Suppressor macrophage treated with lipopolysaccharide for 4 hours (primary cell): ENCODE measurements around the gene FAM168A.
"Not testable (repeated sequence)": the region's sequence is repeated elsewhere in the genome, so short reads cannot be mapped to it uniquely, and the experiment has no call there.

Experiments used
- DNase-seq: peaks from one replicate; pipeline ENCODE4 v3.0.0-alpha.2; 2020

The FAM168A gene

GRCh38 chr11:73513707-73514106, 84.2 kb downstream of the FAM168A start:
- no peak for DNase-seq

DNA sequence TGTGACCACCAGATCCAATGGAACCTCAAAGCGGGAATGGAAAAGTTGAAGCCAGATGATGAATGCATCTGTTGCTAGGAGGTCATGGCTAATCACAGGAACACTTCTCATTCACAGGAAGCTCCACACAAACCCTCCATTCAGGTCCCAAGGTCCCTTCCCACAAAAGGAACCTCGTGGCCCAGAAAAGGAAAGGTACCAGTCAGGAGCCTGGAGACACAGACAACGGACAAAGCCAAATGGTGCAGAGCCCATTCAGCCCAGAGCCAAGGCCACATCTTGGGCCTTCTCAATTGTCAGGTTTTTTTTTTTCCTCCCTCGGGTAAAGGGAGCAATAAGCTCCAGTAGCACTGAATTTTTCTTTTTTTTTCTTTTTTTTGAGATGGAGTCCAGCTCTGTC, 87.0 kb downstream of the FAM168A start:
- DNase-seq, result no peak

DNA sequence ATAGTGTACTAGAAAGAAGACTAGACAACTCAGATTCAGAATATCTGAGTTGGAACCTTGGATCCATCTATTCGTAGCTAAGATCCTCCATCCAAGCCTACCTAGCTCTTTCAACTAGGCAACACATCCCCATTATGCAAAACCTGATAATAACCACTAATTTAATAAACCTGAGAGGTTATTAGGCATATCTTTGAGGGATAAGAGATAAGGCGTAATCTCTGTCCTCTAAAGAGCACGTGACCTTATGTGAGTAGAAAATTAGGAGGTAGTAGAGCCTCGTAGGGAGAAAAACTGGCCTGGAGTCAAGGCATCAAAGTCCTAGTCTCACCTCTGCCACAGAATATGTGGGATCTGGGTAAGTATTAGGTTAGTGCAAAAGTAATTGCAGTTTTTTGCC, 87.8 kb downstream of the FAM168A start:
- DNase-seq, result no peak

DNA sequence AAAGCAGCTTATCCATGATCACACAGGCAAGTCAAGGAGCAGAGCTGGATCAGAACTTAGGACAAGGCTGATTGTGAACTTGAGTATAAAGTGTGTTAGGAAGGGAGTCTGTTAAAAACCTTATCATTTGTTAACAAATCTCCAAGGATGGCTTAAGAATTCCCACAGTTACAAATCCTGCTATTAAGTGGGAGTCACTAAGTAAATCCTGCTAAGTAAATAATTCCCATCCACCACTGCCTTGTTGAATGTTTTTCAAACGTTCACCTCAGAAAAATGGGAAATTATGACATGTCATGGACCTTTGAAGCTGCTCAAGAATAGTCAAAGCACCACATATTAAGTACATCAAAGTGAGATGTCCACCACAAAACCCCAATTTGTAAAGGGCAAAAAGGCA, 88.7 kb downstream of the FAM168A start:
- no peak for DNase-seq

GRCh38 chr11:73508243-73509176, 89.4 kb downstream of the FAM168A start:
- no peak for DNase-seq

- no peak for DNase-seq
Observed at GRCh38 chr11:73507086-73507485, 90.8 kb downstream of the FAM168A start.

DNA sequence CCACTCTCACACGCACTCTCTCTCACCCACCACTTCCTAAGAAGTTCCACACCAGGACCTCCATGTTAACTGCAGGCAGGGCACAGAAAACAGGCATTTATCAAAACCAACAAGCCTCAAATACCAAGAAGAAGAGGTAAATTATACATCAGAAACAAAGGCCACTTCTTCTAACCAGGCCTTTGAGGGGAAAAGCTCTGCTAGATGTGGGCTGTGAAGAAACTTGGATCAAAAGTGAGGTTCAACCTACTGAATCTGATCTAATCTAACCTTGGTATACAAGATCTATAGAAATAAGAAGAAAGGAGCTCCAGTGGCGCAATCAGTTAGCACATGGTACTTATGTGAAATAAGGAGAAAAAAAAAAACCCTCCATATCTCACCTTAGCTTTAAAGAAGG, 91.9 kb downstream of the FAM168A start:
- no peak for DNase-seq

DNA sequence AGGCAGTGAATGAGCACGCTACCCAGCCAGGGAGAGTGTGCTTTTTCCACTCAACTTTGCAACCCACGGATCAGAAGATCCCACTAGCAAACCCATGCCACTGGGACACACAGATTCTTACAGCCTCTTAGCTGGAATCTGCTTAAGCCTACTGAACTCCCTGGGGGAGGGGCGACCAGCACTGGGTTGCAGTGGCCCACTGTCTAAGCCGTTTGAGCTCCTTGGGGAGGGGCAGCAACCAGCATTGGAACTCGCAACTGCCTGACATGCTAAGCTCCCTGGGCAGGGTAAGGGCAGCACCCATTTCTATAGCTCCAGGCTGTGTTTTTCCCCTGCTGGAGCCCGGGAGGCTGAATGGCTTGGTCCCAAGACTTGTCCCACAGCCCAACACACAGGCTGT, 99.6 kb downstream of the FAM168A start:
- DNase-seq, result no peak

DNA sequence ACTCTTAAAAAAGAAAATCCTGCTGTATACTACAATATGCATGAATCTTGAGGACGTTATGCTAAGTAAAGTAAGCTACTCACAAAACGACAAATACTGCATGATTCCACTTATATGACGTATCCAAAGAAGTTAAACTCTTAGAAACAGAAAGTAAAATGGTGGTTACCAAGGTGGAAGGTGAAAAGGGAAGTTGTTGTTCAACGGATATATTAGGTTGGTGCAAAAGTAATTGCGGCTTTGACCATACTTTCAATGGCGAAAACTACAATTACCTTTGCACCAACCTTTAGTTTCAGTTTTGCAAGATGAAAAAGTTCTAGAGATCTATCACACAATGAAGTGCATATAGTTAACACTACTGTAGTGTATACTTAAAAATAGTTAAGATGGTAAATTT, 101.8 kb downstream of the FAM168A start:
- DNase-seq, result no peak

DNA sequence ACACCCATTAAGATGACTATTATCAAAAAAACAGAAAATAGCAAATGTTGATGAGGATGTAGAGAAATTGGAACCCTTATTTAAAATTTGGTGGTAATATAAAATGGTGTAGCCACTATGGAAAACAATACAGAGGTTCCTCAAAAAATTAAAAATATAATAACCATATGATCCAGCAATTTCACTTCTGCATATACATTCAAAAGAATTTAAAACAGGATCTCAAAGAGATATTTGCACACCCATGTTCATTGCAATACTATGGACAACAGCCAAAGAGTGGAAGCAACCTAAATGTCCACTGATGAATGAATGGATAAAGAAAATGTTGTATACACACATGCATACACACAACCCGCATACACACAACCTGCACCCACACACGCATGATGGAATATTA, 102.2 kb downstream of the FAM168A start:
- no peak for DNase-seq

GRCh38 chr11:73493956-73494598, 103.8 kb downstream of the FAM168A start:
- DNase-seq, result no peak

DNA sequence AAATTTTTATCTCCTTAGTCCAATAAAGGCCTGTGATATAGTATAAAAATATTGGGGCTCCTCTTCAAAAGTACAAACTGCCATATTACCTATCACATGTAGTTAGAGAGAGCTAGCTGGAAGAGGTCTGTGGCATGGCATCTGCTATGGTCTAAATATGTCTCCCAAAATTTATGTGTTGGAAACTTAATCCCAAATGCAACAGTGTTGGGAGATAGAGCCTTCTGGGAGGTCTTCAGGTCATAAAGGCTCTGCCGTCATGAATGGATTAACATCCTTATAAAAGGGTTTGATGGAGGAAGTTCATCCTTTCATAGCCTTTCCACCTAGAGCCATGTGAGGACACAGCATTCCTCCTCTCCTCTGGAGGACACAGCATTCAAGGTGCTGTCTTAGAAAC, 116.3 kb downstream of the FAM168A start:
- DNase-seq, result no peak

- peak; percentile 29 for DNase-seq
Observed at GRCh38 chr11:73480677-73481076, 117.2 kb downstream of the FAM168A start.

- peak; percentile 31 for DNase-seq
Observed at GRCh38 chr11:73478737-73479347, 119.1 kb downstream of the FAM168A start.

GRCh38 chr11:73477518-73477917, 120.4 kb downstream of the FAM168A start:
- DNase-seq, result no peak

DNA sequence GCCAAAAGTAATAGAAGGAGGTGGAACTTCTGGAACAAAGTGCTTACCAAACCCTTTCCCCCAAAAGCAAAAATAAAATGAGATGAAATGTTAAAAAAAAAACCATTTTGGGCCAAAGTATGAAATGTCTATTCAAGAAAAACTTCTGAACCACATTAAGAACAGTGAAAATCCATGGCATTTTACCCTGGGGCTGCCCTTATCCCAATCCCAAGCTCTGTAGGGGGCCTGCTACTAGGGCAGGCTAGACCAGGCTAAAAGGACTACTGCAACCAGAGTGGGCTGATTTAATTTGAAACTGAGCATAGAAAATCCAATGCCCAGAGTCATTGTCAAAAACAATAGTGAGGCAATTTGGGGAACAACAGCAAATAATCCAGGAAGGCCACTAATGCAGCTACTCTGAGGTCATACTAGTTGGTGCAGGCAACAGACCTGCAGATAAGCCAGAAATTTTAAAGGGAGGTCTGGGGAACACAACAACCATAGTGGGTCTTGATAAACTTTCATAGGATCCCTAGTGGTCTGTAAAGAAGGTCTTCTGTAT, 122.3 kb downstream of the FAM168A start:
- peak; percentile 52 for DNase-seq

- DNase-seq, result no peak
Observed at GRCh38 chr11:73473252-73473651, 124.7 kb downstream of the FAM168A start.

- not testable (repeated sequence) for DNase-seq
Observed at GRCh38 chr11:73470036-73470612, 127.8 kb downstream of the FAM168A start.

DNA sequence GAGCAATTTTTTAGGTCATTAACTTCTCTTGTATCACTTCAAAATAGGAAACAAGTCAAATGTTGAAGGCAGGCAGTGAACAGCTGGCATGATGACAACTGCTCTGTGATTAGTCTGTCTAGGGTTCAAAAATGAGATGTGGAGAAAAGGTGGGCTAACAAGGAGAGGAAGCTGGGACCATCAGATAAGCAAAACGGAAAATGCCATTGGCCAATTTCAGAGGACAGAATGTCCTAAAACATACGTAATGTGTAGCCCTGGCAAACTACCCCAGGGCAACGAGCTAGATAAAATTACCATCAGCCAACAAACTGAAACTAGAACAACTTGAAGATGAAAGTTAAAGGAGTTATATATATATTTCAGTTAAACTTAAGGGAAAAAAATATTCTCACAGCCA, 128.5 kb downstream of the FAM168A start:
- no peak for DNase-seq

DNA sequence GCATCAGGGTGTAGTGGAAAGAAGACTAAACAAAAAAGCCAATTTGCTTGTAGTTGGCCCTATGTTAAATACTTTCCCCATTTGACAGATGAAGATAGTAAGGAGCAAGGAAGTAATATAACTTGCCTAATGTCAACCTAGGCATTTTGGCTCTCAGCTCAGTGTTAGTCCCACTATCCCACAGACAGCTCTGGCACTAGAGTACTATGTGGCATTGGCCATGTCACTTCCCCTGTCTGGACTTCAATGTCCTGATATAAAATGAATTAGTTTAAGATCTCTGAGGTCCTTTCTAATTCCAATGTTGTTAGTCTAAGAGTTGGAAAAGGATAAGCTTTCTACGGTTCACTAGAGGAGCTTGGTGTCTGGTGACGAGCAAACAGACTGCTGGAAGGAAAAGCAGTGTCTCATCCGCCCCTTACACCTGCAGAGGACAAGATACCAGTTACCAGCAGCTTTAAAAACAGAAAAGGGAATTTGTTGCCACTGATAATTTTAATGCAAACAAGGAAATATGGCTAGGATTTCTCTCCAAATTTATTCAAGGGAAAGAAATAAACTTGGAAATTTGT, 129.2 kb downstream of the FAM168A start:
- no peak for DNase-seq

GRCh38 chr11:73467505-73467904, 130.4 kb downstream of the FAM168A start:
- peak; percentile 43 for DNase-seq

- peak; percentile 81 for DNase-seq
Observed at GRCh38 chr11:73466643-73467042, 131.3 kb downstream of the FAM168A start.

DNA sequence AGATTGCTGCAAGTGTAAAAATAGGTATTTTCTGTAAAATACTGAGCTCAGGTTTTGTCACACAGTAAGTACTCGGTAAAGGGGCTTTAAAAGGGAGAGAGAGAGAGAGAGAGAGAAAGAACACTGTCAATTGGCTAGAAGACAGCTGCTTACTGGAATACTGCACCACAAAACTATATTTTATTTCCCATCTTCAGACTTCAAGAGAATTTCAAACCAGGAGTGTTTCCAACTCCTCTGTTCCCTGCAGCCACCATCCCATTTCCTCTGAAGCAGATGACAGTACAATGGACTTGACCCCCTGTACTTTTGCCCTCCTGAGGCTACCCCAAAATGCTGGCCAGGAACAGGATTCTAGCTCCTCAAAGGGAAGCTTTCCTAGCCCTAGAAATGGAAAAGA, 132.0 kb downstream of the FAM168A start:
- DNase-seq, result no peak
